ENCODE measurements around the gene PSMA8.
"Not testable (repeated sequence)": the region's sequence is repeated elsewhere in the genome, so short reads cannot be mapped to it uniquely, and the experiment has no call there.

DNA sequence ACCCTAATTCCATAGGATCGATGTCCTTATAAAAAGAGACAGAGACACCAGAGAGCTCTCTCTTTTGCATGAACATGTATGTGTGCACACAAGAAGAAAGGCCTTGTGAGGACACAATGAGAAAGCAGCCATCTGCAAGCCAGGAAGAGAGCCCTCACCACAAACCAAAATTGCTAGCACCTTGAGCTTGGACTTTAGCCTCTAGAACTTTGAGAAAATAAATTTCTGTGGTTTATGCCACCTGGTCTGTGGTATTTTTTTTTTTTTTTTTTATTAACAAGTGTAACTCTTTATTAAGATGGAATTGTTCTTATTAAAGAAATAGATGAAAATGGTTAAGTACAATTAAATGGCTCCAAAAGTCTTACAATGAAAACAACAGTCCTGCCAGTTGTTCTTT is 33.9 kb downstream of the PSMA8 start:
- not testable (repeated sequence) for TF ChIP-seq CTCF, POLR2A (IDR thresholded peaks at IDR 0.05)
